Ovary (tissue), 9 donors: ENCODE results near the gene FARP1. TPM values are rescaled to one million over a fixed set of nuclear protein-coding genes. Genes with fewer than 3 reads are reported as not detected.

Experiments used
- DNase-seq, 5 donors: peaks; one replicate each; pipeline ENCODE4 v3.0.0-alpha.2; 2019 to 2020
- H3K27ac ChIP-seq, 2 donors: fragments of 200-600 bp; one replicate each; pipeline versions ENCODE4 v1.5.1 to v1.8.0; 2019 to 2022
- H3K27me3 ChIP-seq: fragments of 200-600 bp; one replicate; pipeline ENCODE4 v1.8.0; 2022
- H3K36me3 ChIP-seq: fragments of 200-600 bp; sonication (generic); one replicate; pipeline ENCODE4 v1.5.1; 2019
- H3K4me1 ChIP-seq: one replicate; pipeline ENCODE4 v1.8.1; 2013; ENCODE audit warnings: mild to moderate bottlenecking, moderate library complexity; ENCODE audit not compliant: insufficient read depth
- H3K4me3 ChIP-seq: fragments of 200-600 bp; sonication (generic); one replicate; pipeline ENCODE4 v1.5.1; 2017
- H3K9me3 ChIP-seq, 2 donors: fragments of 200-600 bp in 1 of 2; sonication (generic) in 1 of 2; one replicate each; pipeline versions ENCODE4 v1.5.1 to v1.8.1; 2013 to 2019; ENCODE audit warnings: mild to moderate bottlenecking in 1 of 2, moderate library complexity in 1 of 2
- CTCF ChIP-seq, 3 donors: fragments of 450-650 bp in 2 of 3; fragments of 200-600 bp in 1 of 3; IDR thresholded peaks; one replicate each; pipeline versions ENCODE4 v1.5.1 to v1.8.0; 2016 to 2022; ENCODE audit warnings: antibody characterized with exemption in 3 of 3, mild to moderate bottlenecking in 1 of 3
- EP300 ChIP-seq: sonication (generic); formaldehyde crosslinking; IDR thresholded peaks from one replicate; pipeline ENCODE4 v1.6.1; 2017; ENCODE audit warnings: antibody characterized with exemption
- POLR2A ChIP-seq: fragments of 450-650 bp; IDR thresholded peaks from one replicate; pipeline ENCODE4 v1.6.1; 2017; ENCODE audit warnings: antibody characterized with exemption, mild to moderate bottlenecking, moderate library complexity
- WGBS, 3 donors: extraction: QIAGEN DNeasy Blood & Tissue Kit in 1 of 3; methylation state at CpG; one replicate each; pipeline versions ENCODE4 v1.1.5 to v1.1.7; 2013 to 2017; 5-methylcytosine and 5-hydroxymethylcytosine counted together
- intact Hi-C, 4 donors: fragments of 100-400 bp; cut with DNase I; formaldehyde crosslinking; loops; one replicate each; pipeline versions ENCODE4 v1.11.0 to v1.15.1; 2022 to 2023
- polyA plus RNA-seq, 2 donors: library from polyadenylated mRNA; stranded (reverse); fragments of 200-250 nt in 1 of 2; fragments of 350-450 nt in 1 of 2; fragmentation: Illumina TruSeq in 1 of 2; extraction: RNeasy Lipid Tissue Mini Kit (QIAGEN cat#74804) in 1 of 2; gene quantifications; one replicate each; pipeline ENCODE4 v1.2.3, GENCODE V29; 2013 to 2014
- total RNA-seq, 7 donors: library from RNA; depleted of rRNA in 2 of 7; stranded (reverse); fragments of >200 nt in 2 of 7; fragmentation: NEBNext Ultra II Directional in 3 of 7; extraction: Animal tissue kit (Norgen Biotek cat#: 25700) in 3 of 7; gene quantifications; one replicate each; pipeline versions ENCODE4 v1.1.0 to v1.2.4, GENCODE V29; 2016 to 2023
- donor health status: DM: no; HTN: no; CAD: no; lungs with moderate emphysema.
- donor health status: DM: no; HTN: no; CAD: no.
- donor health status: Bipolar disorder and iron deficiency.
- donor health status: DM: yes; HTN: yes; CAD: no.
- donor health status: DM: no; HTN: no; CAD: no.
- donor health status: DM: yes; HTN: yes; CAD: no.

FARP1 gene
- total and polyA plus RNA-seq, 9 donors: 10.2 to 90.1 (median 35.6) TPM

GRCh38 chr13:98252931-98253470, 110.1 kb downstream of the FARP1 start:
- no peaks in the 10 kb centered on the region for H3K36me3 ChIP-seq
- H3K27me3 ChIP-seq: no peaks in the 10 kb centered on the region
- no peak overlapping the region for H3K27ac ChIP-seq
- TF ChIP-seq EP300 (no peak), POLR2A (no peak), CTCF (IDR thresholded peaks at IDR 0.05) (no peak)
- no peaks in the 10 kb centered on the region for H3K9me3 ChIP-seq
- 7 to 18% (median 8%) methylated on average over 7 of the region's 7 CpGs for WGBS, 3 donors
- no peak for DNase-seq
- intact Hi-C loops: no loop called here
- peaks cover 6% of the 10 kb centered on the region for H3K4me1 ChIP-seq
- no peak overlapping the region for H3K4me3 ChIP-seq

GRCh38 chr13:98253526-98253925, 110.6 kb downstream of the FARP1 start:
- no peak overlapping the region for H3K27ac ChIP-seq
- WGBS, 3 donors: 19 to 37% (median 22%) methylated on average over 7 of the region's 7 CpGs
- H3K27me3 ChIP-seq: no peaks in the 10 kb centered on the region
- no peaks in the 10 kb centered on the region for H3K36me3 ChIP-seq
- intact Hi-C loops: no loop called here
- DNase-seq: no peak
- peaks cover 6% of the 10 kb centered on the region for H3K4me1 ChIP-seq
- TF ChIP-seq CTCF (IDR thresholded peaks at IDR 0.05): no peak
- no peak for TF ChIP-seq POLR2A
- no peak for TF ChIP-seq EP300
- H3K4me3 ChIP-seq: no peak overlapping the region
- H3K9me3 ChIP-seq: no peaks in the 10 kb centered on the region

- Histone ChIP-seq H3K36me3 (no peaks in the 10 kb centered on the region), H3K27me3 (no peaks in the 10 kb centered on the region), H3K27ac (no peak overlapping the region), H3K4me1 (peaks cover 6% of the 10 kb centered on the region), H3K4me3 (no peak overlapping the region), H3K9me3 (no peaks in the 10 kb centered on the region)
- TF ChIP-seq POLR2A (no peak), CTCF (IDR thresholded peaks at IDR 0.05) (no peak), EP300 (no peak)
- intact Hi-C loops: no loop called here
- DNase-seq: no peak
- WGBS, 3 donors: 93 to 97% (median 95%) methylated on average over 2 of the region's 2 CpGs
Measured at GRCh38 chr13:98254513-98254912, 111.6 kb downstream of the FARP1 start.

- Histone ChIP-seq H3K27ac (no peak overlapping the region), H3K4me1 (peaks cover 5% of the 10 kb centered on the region), H3K4me3 (no peak overlapping the region), H3K36me3 (no peaks in the 10 kb centered on the region), H3K9me3 (no peaks in the 10 kb centered on the region), H3K27me3 (no peaks in the 10 kb centered on the region)
- no peak for DNase-seq
- TF ChIP-seq POLR2A: no peak
- no peak for TF ChIP-seq CTCF (IDR thresholded peaks at IDR 0.05)
- TF ChIP-seq EP300: no peak
- intact Hi-C loops: no loop called here
- WGBS, 3 donors: 80 to 85% (median 80%) methylated on average over 4 of the region's 4 CpGs
Measured at GRCh38 chr13:98258226-98258625, 115.3 kb downstream of the FARP1 start.
